Neuronal stem cell (in vitro differentiated cells): Measurements from ENCODE around the gene FUCA2.

Experiments used
- DNase-seq: peaks from one replicate; pipeline ENCODE4 v3.0.0-alpha.2; 2013; ENCODE audit warnings: low spot score
- H2AFZ ChIP-seq: one replicate; pipeline ENCODE4 v1.6.1; 2013; ENCODE audit warnings: mild to moderate bottlenecking, low read length, inconsistent platforms
- H2AK5ac ChIP-seq: 2 replicates; pipeline ENCODE4 v1.6.1; 2013; ENCODE audit warnings: low read depth, mild to moderate bottlenecking, inconsistent platforms, low read length, moderate library complexity, mixed read lengths
- H2BK120ac ChIP-seq: 2 replicates; pipeline ENCODE4 v1.6.1; 2013; ENCODE audit warnings: low read depth, mild to moderate bottlenecking, inconsistent platforms, low read length, moderate library complexity, mixed read lengths
- H2BK12ac ChIP-seq: one replicate; pipeline ENCODE4 v1.6.1; 2013; ENCODE audit warnings: low read length, inconsistent platforms
- H2BK15ac ChIP-seq: 2 replicates; pipeline ENCODE4 v1.6.1; 2013; ENCODE audit warnings: mild to moderate bottlenecking, low read length, inconsistent platforms, mixed read lengths
- H2BK5ac ChIP-seq: one replicate; pipeline ENCODE4 v1.6.1; 2013; ENCODE audit warnings: inconsistent platforms, mild to moderate bottlenecking, low read length, moderate library complexity
- H3K14ac ChIP-seq: one replicate; pipeline ENCODE4 v1.6.1; 2013; ENCODE audit warnings: low read length, inconsistent platforms
- H3K18ac ChIP-seq: 2 replicates; pipeline ENCODE4 v1.6.1; 2013; ENCODE audit warnings: low read length, inconsistent platforms
- H3K23ac ChIP-seq: 2 replicates; pipeline ENCODE4 v1.6.1; 2013; ENCODE audit warnings: low read depth, mild to moderate bottlenecking, mixed read lengths, low read length, inconsistent platforms; ENCODE audit not compliant: poor library complexity
- H3K27ac ChIP-seq: replicated peaks from 3 replicates; pipeline ENCODE4 v1.5.1; 2013; ENCODE audit warnings: low read length, inconsistent platforms
- H3K27me3 ChIP-seq, 3 experiments: 2 replicates each; pipeline ENCODE4 v1.6.1; 2013; ENCODE audit warnings: low read length in 3 of 3, mild to moderate bottlenecking in 2 of 3, inconsistent platforms in 1 of 3, low read depth in 1 of 3, mixed read lengths in 1 of 3, moderate library complexity in 1 of 3; ENCODE audit not compliant: control insufficient read depth in 3 of 3, insufficient read depth in 3 of 3
- H3K36me3 ChIP-seq, 2 donors: replicated peaks in 1 of 2; 2 replicates each; pipeline ENCODE4 v1.6.1; 2013; ENCODE audit warnings: low read length in 2 of 2; ENCODE audit not compliant: control insufficient read depth in 2 of 2, insufficient read depth in 2 of 2
- H3K4ac ChIP-seq: 2 replicates; pipeline ENCODE4 v1.6.1; 2013; ENCODE audit warnings: inconsistent platforms, mild to moderate bottlenecking, low read length, moderate library complexity
- H3K4me1 ChIP-seq, 2 donors: 1 replicate in 1 of 2; 2 replicates in 1 of 2; pipeline ENCODE4 v1.6.1; 2013; ENCODE audit warnings: low read length in 2 of 2, low read depth in 1 of 2; ENCODE audit not compliant: control insufficient read depth in 2 of 2, insufficient read depth in 1 of 2
- H3K4me2 ChIP-seq: one replicate; pipeline ENCODE4 v1.6.1; 2013; ENCODE audit warnings: mild to moderate bottlenecking, low read length, inconsistent platforms; ENCODE audit not compliant: insufficient read depth, poor library complexity, severe bottlenecking
- H3K4me3 ChIP-seq, 2 donors: 2 replicates each; pipeline ENCODE4 v1.5.1; 2013; ENCODE audit warnings: low read length in 2 of 2, mild to moderate bottlenecking in 2 of 2, inconsistent platforms in 1 of 2, moderate library complexity in 1 of 2
- H3K79me1 ChIP-seq: one replicate; pipeline ENCODE4 v1.6.1; 2013; ENCODE audit warnings: low read depth, mild to moderate bottlenecking, inconsistent platforms, low read length, moderate library complexity
- H3K9ac ChIP-seq: one replicate; pipeline ENCODE4 v1.6.1; 2013; ENCODE audit warnings: mild to moderate bottlenecking, low read depth, low read length, inconsistent platforms; ENCODE audit not compliant: poor library complexity
- H3K9me3 ChIP-seq, 2 donors: replicated peaks in 1 of 2; 2 replicates each; pipeline versions ENCODE3 to v1.6.1; 2013; ENCODE audit warnings: low read length in 2 of 2, mild to moderate bottlenecking in 2 of 2, inconsistent platforms in 1 of 2, low read depth in 1 of 2, mixed read lengths in 1 of 2, moderate library complexity in 1 of 2; ENCODE audit not compliant: control insufficient read depth in 2 of 2, insufficient read depth in 1 of 2
- H4K8ac ChIP-seq: one replicate; pipeline ENCODE4 v1.6.1; 2013; ENCODE audit warnings: low read depth, mild to moderate bottlenecking, inconsistent platforms, low read length, moderate library complexity
- H4K91ac ChIP-seq: one replicate; pipeline ENCODE4 v1.6.1; 2013; ENCODE audit warnings: low read length, low read depth, mild to moderate bottlenecking, inconsistent platforms; ENCODE audit not compliant: poor library complexity
- WGBS, 2 donors: extraction: QIAGEN DNeasy Blood & Tissue Kit; methylation state at CpG; one replicate each; pipeline ENCODE4 v1.1.7; 2013; ENCODE audit warnings: missing lambda C conversion rate in 2 of 2, mixed read lengths in 1 of 2; ENCODE audit not compliant: insufficient read length in 2 of 2, insufficient replicate concordance in 1 of 2; ENCODE audit errors: extremely low coverage in 2 of 2; 5-methylcytosine and 5-hydroxymethylcytosine counted together

Gene FUCA2

DNA sequence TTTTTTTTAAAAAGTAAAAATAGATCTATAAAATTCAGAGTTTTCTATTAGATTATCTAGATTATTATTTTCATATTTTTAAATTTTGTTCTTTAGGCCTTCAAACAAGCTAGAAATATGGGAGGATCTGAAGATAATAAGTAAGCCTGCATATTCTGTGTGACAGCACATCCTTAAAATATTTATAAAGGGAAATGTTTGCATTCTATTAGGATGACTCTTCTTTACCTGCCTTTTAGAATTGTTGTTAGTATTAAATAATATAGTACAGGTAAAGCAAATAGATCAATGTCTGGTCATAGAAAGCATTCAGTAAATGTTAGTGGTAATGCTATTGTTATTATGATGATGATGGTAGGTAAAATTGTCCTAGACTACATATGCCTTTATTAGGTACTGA is 43.5 kb downstream of the FUCA2 start:
- no peak overlapping the region for H3K4ac ChIP-seq
- no peak overlapping the region for H2AFZ ChIP-seq
- H3K4me1 ChIP-seq: no peaks in the 10 kb centered on the region
- H3K27me3 ChIP-seq: no peaks in the 10 kb centered on the region
- H2BK5ac ChIP-seq: no peak overlapping the region
- H3K4me2 ChIP-seq: no peak overlapping the region
- H3K4me3 ChIP-seq: no peak overlapping the region
- H2BK120ac ChIP-seq: no peak overlapping the region
- no peak overlapping the region for H3K27ac ChIP-seq
- H2BK15ac ChIP-seq: no peak overlapping the region
- H3K14ac ChIP-seq: no peak overlapping the region
- no peak overlapping the region for H3K23ac ChIP-seq
- H3K79me1 ChIP-seq: no peaks in the 10 kb centered on the region
- no peak overlapping the region for H3K18ac ChIP-seq
- H4K8ac ChIP-seq: no peak overlapping the region
- H4K91ac ChIP-seq: no peak overlapping the region
- no peak overlapping the region for H3K9ac ChIP-seq
- H2AK5ac ChIP-seq: no peak overlapping the region
- peaks cover 2 to 28% of the 10 kb centered on the region in 2 donors for H3K36me3 ChIP-seq
- H3K9me3 ChIP-seq: no peaks in the 10 kb centered on the region
- H2BK12ac ChIP-seq: no peak overlapping the region
- no peak for DNase-seq

DNA sequence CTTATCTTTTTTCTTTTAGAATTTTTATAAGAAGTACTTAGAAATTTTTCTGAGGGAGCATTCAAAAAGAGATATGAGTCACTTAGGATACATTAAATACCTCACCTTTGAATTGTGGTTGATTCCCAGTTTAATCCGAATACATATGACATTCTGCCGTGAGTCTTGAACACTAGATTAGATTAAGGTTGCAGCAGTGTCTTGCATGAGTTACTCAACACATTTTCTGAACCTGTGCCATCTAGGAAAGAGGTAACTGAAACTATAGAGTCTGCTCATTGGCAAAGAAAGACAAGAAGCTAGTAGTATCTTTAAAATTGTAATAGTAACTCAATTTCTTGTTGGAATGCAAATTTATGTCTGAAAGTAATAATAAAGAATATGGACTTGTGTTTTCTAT is 46.0 kb downstream of the FUCA2 start:
- no peak overlapping the region for H3K4ac ChIP-seq
- no peak overlapping the region for H3K18ac ChIP-seq
- no peaks in the 10 kb centered on the region for H3K4me1 ChIP-seq
- no peak overlapping the region for H4K8ac ChIP-seq
- no peak overlapping the region for H3K27ac ChIP-seq
- H2BK12ac ChIP-seq: no peak overlapping the region
- H3K36me3 ChIP-seq: peaks cover 2 to 18% of the 10 kb centered on the region in 2 donors
- H3K4me2 ChIP-seq: no peak overlapping the region
- no peak overlapping the region for H3K23ac ChIP-seq
- no peak overlapping the region for H2AK5ac ChIP-seq
- no peak overlapping the region for H3K9ac ChIP-seq
- H3K9me3 ChIP-seq: no peaks in the 10 kb centered on the region
- H2BK5ac ChIP-seq: no peak overlapping the region
- H2AFZ ChIP-seq: no peak overlapping the region
- no peak overlapping the region for H4K91ac ChIP-seq
- WGBS, 2 donors: no CpG with 5 or more reads among the region's 2 CpGs
- H2BK120ac ChIP-seq: no peak overlapping the region
- H3K27me3 ChIP-seq: no peaks in the 10 kb centered on the region
- H2BK15ac ChIP-seq: no peak overlapping the region
- no peak overlapping the region for H3K14ac ChIP-seq
- no peak for DNase-seq
- no peak overlapping the region for H3K4me3 ChIP-seq
- H3K79me1 ChIP-seq: no peaks in the 10 kb centered on the region

DNA sequence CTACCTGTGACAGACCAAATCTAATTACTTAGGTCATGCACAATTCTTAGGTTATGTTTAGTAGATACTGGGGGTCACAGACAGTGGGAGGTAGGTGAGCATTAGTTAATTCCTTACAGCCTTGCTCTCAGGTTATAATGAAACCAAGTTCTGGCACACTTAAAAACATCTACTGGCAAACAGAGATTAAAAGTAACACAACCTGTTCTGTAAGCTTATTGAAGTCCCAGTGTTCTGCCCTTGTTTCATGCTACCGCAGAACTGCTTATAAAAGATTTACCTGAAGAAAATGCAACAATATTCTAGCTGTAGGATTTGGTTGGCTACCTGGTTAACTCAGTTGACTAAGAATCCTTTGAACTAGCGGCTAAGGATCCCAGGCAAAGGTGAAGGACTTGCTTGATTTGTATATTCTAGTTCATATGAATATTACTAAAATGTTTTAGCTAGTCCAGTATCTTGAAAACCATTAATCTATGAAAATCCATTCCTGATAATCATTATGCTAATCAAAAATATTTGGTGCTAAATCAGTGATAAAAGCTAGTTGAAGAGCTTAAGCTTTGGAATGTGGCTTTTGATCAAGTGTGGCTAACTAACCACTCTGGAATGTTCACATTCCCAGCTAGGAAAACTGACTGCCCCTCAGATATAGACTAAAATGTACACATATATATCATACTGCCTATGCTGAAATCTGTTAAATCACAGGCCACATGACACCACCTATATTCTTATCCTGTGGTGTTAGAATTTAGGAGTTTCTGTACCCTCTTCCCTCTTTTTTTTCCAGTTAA is 53.8 kb downstream of the FUCA2 start:
- no peak overlapping the region for H2BK5ac ChIP-seq
- no peak overlapping the region for H4K91ac ChIP-seq
- no peak for DNase-seq
- no peaks in the 10 kb centered on the region for H3K79me1 ChIP-seq
- H3K27ac ChIP-seq: no peak overlapping the region
- no peak overlapping the region for H2BK120ac ChIP-seq
- H2AK5ac ChIP-seq: no peak overlapping the region
- H4K8ac ChIP-seq: no peak overlapping the region
- no peak overlapping the region for H2BK15ac ChIP-seq
- H3K23ac ChIP-seq: no peak overlapping the region
- H2AFZ ChIP-seq: no peak overlapping the region
- H3K4me3 ChIP-seq: no peak overlapping the region
- H3K4ac ChIP-seq: no peak overlapping the region
- no peaks in the 10 kb centered on the region for H3K27me3 ChIP-seq
- no peaks in the 10 kb centered on the region for H3K4me1 ChIP-seq
- H3K9ac ChIP-seq: no peak overlapping the region
- H3K9me3 ChIP-seq: no peaks in the 10 kb centered on the region
- no peak overlapping the region for H3K14ac ChIP-seq
- H2BK12ac ChIP-seq: no peak overlapping the region
- no CpG with 5 or more reads among the region's 2 CpGs for WGBS, 2 donors
- H3K4me2 ChIP-seq: no peak overlapping the region
- no peak overlapping the region for H3K18ac ChIP-seq
- H3K36me3 ChIP-seq: peaks cover 3 to 18% of the 10 kb centered on the region in 2 donors

DNA sequence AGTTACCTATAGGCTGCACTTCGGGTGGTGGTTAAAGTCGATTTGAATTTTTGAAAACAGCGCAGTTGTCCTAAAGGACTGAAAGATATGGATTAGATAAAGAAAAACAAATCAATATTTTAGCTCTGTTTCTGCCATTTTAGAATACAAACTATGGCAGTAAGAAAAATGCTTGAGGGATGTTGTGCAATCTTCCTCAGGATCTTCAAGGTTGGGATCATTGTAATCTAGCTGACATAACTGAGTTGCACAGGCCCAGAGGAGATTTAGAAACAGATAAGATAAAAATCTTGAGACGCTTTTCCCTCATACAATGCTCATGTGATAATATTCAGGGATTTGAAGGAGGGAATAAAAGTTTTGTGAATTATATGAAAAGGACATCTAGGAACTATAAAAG is 60.0 kb downstream of the FUCA2 start:
- peaks cover 2 to 7% of the 10 kb centered on the region in 2 donors for H3K4me1 ChIP-seq
- peak overlapping the region; percentile 56 for H3K4me2 ChIP-seq
- H3K4ac ChIP-seq: no peak overlapping the region
- no peak overlapping the region for H3K23ac ChIP-seq
- no peak overlapping the region for H4K91ac ChIP-seq
- no peak overlapping the region for H3K18ac ChIP-seq
- no peak for DNase-seq
- peak overlapping the region; percentile 92 for H2AFZ ChIP-seq
- no peaks in the 10 kb centered on the region for H3K27me3 ChIP-seq
- no peak overlapping the region for H2AK5ac ChIP-seq
- WGBS, 2 donors: no CpG with 5 or more reads among the region's 4 CpGs
- no peak overlapping the region for H2BK5ac ChIP-seq
- H3K9ac ChIP-seq: no peak overlapping the region
- H3K27ac ChIP-seq: no peak overlapping the region
- no peak overlapping the region for H4K8ac ChIP-seq
- no peak overlapping the region for H2BK12ac ChIP-seq
- H3K14ac ChIP-seq: no peak overlapping the region
- H2BK120ac ChIP-seq: no peak overlapping the region
- H3K79me1 ChIP-seq: peaks cover 2% of the 10 kb centered on the region
- H3K9me3 ChIP-seq: no peaks in the 10 kb centered on the region
- H2BK15ac ChIP-seq: no peak overlapping the region
- no peaks in the 10 kb centered on the region for H3K36me3 ChIP-seq
- peak overlapping the region in 1 of 2 donors; percentile 79 for H3K4me3 ChIP-seq
